HG03025 (cell line): Measurements from ENCODE around the gene SLC4A7.
"Not testable (repeated sequence)": the region's sequence is repeated elsewhere in the genome, so short reads cannot be mapped to it uniquely, and the experiment has no call there.

ENCODE experiments used
- ATAC-seq: cut with Tn5 transposase; IDR thresholded peaks from one replicate; pipeline ENCODE4 v1.9.1; 2021; ENCODE audit warnings: mild to moderate bottlenecking, moderate library complexity; ENCODE audit not compliant: unreplicated experiment, low FRiP score

SLC4A7 gene

DNA sequence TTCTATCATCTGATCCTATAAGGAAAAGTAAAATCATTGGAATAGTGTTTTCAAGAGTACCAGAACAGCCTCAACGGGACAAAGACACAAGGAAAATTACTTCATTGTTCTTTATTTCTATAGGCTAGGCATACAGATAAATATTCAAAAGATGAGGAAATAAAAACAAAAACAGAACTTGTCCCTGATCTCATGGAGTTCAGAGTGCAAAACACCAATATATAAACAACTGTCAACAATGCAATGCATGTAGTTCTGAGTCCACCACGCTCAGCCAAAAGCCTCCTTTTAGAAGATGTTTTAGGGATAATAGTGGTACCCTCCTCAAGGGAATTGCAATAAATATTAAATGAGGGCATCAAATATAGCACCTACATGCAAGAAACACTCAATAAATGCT, 4.6 kb upstream of the SLC4A7 start:
- ATAC-seq = no peak

- ATAC-seq = no peak
Observed at GRCh38 chr3:27487383-27487782, 3.2 kb upstream of the SLC4A7 start.

- no peak for ATAC-seq
Observed at GRCh38 chr3:27486336-27486735, 2.2 kb upstream of the SLC4A7 start.

DNA sequence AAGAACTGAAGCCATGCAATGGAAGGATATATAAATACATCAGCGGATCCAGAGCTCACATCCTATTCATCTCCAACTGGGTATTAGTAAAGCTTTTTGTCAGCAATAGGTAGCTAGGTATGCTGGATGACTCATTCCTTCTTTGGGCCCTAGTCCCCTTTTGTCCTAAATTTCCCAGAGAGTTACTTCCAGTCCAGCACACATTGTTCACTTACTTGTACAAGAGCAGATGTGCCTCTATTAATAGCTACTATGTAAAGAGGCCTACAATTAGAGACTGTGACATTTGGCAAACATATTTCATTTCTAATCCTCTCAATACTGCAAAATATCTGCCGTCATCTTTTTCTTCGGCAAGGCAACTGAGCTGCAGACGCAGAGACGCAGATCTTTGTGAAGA, 1.7 kb upstream of the SLC4A7 start:
- ATAC-seq = no peak

GRCh38 chr3:27483117-27484014, 818 bp downstream of the SLC4A7 start:
- peak; percentile 20 for ATAC-seq

DNA sequence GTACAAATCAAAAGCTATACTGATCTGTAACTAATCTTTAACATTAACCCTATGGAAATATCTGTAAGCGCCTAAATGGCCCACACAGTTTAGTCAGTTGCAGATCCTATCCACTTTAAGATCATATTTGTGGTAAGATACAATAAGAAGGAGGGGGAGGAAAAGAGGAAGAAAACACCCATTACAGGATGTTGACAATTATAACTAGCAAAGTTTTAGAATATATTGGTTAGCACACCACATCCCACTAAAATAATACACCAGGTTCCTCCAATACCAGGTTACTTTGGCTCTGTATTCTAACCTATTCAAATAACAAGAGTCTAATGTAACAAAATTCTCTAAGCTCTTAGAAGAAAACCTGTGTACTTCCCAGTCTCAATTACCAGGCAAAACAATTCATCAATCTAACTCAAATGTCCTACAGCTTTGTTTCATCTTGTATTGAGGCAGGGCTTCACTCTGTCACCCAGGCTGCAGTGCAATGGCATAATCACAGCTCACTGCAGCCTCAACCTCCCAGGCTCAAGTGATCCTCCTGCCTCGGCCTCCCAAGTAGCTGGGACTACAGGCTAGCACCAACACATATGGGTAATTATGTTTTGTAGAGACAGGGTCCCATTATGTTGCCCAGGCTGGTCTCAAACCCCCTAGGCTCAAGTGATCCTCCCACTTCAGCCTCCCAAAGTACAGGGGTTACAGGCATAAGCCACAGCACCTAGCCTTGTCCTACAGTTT, 4.2 kb downstream of the SLC4A7 start:
- ATAC-seq = no peak

GRCh38 chr3:27471923-27472550, 12.1 kb downstream of the SLC4A7 start:
- ATAC-seq = no peak

GRCh38 chr3:27468283-27468886, 15.8 kb downstream of the SLC4A7 start:
- no peak for ATAC-seq

GRCh38 chr3:27467545-27467944, 16.6 kb downstream of the SLC4A7 start:
- ATAC-seq = peak; percentile 68

- ATAC-seq = no peak
Observed at GRCh38 chr3:27464646-27465045, 19.5 kb downstream of the SLC4A7 start.

DNA sequence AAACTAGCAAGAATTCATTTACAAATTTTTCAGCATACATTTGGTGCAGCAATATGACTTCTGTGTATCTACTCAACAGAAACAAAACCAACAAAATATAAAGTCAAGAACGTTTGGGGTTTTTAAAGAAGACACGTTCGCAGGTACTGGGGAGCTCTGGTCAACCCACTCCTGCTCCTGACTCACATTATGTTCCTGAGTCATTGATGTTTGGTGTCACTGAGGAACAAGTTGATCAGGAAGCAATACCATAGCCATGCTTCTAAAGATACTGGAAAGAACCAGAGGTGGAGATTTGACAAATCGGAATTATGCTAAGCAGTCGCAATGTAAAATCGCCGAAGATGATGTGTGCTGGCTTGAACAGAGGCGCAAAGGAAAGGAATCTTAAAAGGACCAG, 22.0 kb downstream of the SLC4A7 start:
- ATAC-seq = no peak

DNA sequence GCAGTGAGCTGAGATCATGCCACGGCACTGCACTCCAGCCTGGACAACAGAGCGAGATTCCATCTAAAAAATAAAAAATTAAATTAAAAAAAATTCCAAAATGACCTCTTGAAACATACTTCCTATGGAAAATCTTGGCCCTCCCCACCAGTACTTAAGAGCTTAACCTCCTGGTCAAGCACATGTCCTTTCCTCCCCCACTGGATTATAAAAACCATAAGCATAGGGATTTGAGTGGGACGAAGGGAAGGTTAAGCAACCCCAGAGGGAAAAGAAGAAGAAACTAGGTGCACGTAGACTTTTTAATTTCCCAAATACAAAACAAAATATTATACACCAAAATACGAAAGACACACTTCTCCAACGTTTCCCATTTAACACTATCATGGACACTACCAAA, 25.3 kb downstream of the SLC4A7 start:
- ATAC-seq = no peak

- ATAC-seq = no peak
Observed at GRCh38 chr3:27456554-27456953, 27.6 kb downstream of the SLC4A7 start.

- no peak for ATAC-seq
Observed at GRCh38 chr3:27454914-27455313, 29.3 kb downstream of the SLC4A7 start.

- no peak for ATAC-seq
Observed at GRCh38 chr3:27454461-27454860, 29.7 kb downstream of the SLC4A7 start.

GRCh38 chr3:27452368-27453090, 31.7 kb downstream of the SLC4A7 start:
- ATAC-seq = no peak

DNA sequence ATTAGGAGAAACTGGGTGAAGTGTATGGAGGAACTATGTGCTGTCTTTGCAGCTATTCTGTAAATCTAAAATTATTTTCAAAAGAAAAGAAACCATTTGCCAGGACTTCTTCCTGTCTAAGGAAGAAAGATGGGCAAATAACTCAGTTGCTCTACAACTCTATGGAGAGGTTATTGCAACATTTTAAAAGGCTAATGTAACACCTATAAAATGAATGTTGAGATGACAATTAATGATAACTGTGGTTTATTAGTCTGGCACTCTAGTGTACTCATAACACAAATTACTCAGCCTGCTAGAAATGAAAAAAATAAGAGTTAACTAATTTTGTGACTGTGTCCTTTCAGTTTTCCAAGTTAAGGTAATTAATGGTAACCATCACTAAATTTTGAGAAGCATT, 32.3 kb downstream of the SLC4A7 start:
- ATAC-seq = no peak

- no peak for ATAC-seq
Observed at GRCh38 chr3:27451251-27451650, 32.9 kb downstream of the SLC4A7 start.

DNA sequence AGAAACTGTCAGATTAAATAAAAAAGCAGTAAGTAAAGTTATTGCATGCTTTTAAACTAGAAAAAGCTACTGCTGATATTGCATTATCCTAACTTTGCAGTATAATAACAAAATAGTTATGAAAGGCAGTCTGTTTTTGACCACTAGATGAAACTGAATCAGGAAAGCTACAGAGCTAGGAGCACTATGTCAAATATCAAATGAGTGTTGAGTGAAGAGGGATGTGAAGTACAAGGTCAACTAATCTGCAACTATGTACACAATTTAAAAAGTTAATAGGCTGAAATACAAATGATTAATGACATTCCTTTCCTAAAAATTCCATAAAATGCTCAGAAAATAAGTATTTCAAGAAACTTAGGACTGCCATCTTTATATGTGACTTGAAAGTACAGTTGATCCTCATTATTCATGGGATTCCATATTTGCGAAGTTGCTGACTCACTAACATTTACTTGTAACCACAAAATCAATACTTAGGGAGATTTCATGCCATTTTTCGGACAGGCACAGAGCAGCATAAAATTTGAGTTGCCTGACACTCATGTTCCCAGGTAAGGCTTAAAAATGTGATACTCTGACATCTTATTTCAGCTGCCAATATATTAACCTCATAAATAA, 34.5 kb downstream of the SLC4A7 start:
- no peak for ATAC-seq

GRCh38 chr3:27442995-27443394, 41.2 kb downstream of the SLC4A7 start:
- ATAC-seq = not testable (repeated sequence)
